AG09319 (cell line): ENCODE measurements around the gene PCDHGA4.
"Not testable (repeated sequence)": the region's sequence is repeated elsewhere in the genome, so short reads cannot be mapped to it uniquely, and the experiment has no call there.

ENCODE experiments used
- DNase-seq: peaks from one replicate; pipeline ENCODE4 v3.0.0-alpha.2; 2010; ENCODE audit warnings: low read depth; ENCODE audit errors: extremely low read depth
- TF ChIP-seq, protein P1 (sequence below): IDR thresholded peaks from 2 replicates; pipeline ENCODE4 v1.5.1; 2011; ENCODE audit warnings: low read depth, mild to moderate bottlenecking, inconsistent platforms, low read length, moderate library complexity

PCDHGA4 gene

DNA sequence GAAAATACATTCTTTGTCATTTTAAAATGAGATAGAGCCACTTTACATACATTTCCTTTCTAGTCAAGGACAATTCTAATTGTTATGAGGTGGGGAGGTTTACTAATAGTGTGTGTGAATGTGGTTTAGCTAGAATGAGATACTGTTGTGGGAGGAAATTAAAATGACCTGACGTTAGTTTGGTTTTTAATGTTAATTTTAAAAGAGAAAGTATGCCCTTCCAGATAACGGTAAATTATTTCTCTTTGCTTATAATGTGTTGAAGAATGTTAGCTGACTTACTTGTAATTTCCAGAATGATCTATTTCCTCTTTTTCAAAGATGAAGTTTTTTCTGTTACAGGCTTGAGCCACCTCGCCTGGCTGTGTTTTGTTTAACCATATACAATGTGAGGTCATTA is 32.6 kb upstream of the PCDHGA4 start:
- TF ChIP-seq, protein P1, sequence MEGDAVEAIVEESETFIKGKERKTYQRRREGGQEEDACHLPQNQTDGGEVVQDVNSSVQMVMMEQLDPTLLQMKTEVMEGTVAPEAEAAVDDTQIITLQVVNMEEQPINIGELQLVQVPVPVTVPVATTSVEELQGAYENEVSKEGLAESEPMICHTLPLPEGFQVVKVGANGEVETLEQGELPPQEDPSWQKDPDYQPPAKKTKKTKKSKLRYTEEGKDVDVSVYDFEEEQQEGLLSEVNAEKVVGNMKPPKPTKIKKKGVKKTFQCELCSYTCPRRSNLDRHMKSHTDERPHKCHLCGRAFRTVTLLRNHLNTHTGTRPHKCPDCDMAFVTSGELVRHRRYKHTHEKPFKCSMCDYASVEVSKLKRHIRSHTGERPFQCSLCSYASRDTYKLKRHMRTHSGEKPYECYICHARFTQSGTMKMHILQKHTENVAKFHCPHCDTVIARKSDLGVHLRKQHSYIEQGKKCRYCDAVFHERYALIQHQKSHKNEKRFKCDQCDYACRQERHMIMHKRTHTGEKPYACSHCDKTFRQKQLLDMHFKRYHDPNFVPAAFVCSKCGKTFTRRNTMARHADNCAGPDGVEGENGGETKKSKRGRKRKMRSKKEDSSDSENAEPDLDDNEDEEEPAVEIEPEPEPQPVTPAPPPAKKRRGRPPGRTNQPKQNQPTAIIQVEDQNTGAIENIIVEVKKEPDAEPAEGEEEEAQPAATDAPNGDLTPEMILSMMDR, result no peak
- no peak for DNase-seq

GRCh38 chr5:141326088-141326854 is 28.6 kb upstream of the PCDHGA4 start:
- peak; percentile 37 for DNase-seq
- TF ChIP-seq, protein P1, result peak; percentile 76

GRCh38 chr5:141328231-141328630 is 26.6 kb upstream of the PCDHGA4 start:
- TF ChIP-seq, protein P1, result no peak
- DNase-seq, result no peak

GRCh38 chr5:141330299-141331080 is 24.3 kb upstream of the PCDHGA4 start, which contains the start of gene PCDHGA1:
PCDHGA1 (plus strand) TSS chr5:141330514.
- DNase-seq, result peak; percentile 34
- TF ChIP-seq, protein P1, result peak; percentile 49

- not testable (repeated sequence) for DNase-seq
Measured at GRCh38 chr5:141332571-141332970, 22.2 kb upstream of the PCDHGA4 start.

GRCh38 chr5:141338538-141339306 is 16.1 kb upstream of the PCDHGA4 start, which contains the start of gene PCDHGA2:
PCDHGA2 (plus strand) TSS chr5:141338760.
- DNase-seq, result no peak
- TF ChIP-seq, protein P1, result peak; percentile 34

DNA sequence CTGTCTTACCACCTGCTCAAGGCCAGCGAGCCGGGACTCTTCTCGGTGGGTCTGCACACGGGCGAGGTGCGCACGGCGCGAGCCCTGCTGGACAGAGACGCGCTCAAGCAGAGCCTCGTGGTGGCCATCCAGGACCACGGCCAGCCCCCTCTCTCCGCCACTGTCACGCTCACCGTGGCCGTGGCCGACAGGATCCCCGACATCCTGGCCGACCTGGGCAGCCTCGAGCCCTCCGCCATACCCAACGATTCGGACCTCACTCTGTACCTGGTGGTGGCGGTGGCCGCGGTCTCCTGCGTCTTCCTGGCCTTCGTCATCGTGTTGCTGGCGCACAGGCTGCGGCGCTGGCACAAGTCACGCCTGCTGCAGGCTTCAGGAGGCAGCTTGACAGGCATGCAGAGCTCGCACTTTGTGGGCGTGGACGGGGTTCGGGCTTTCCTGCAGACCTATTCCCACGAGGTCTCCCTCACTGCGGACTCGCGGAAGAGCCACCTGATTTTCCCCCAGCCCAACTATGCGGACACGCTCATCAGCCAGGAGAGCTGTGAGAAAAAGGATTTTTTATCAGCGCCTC is 14.0 kb upstream of the PCDHGA4 start:
- not testable (repeated sequence) for DNase-seq
